Brain microvascular endothelial cell (primary cell): ENCODE data around the gene TTYH3.

ENCODE experiments used
- DNase-seq: peaks from one replicate; pipeline ENCODE4 v3.0.0-alpha.2; 2020
- H3K27ac ChIP-seq: fragments of 250-450 bp; sonication (Bioruptor Pico); 2 replicates; pipeline ENCODE4 v1.5.1; 2020; ENCODE audit warnings: mild to moderate bottlenecking, moderate library complexity
- H3K27me3 ChIP-seq: fragments of 250-450 bp; sonication (Bioruptor Pico); replicated peaks from 2 replicates; pipeline ENCODE4 v1.5.1; 2020; ENCODE audit warnings: mild to moderate bottlenecking
- H3K36me3 ChIP-seq: fragments of 250-450 bp; sonication (Bioruptor Pico); replicated peaks from 2 replicates; pipeline ENCODE4 v1.5.1; 2020; ENCODE audit warnings: mild to moderate bottlenecking
- H3K4me3 ChIP-seq: 2 replicates; pipeline ENCODE4 v1.5.1; 2011; ENCODE audit warnings: low read depth, mild to moderate bottlenecking, control low read depth, low read length, moderate library complexity
- CTCF ChIP-seq: IDR thresholded peaks from 2 replicates; pipeline ENCODE4 v1.5.1; 2011; ENCODE audit warnings: low read depth, mild to moderate bottlenecking, moderate library complexity, low read length, control low read depth, inconsistent platforms; ENCODE audit errors: missing control alignments
- in situ Hi-C: cut with HindIII; loops from 2 replicates; pipeline ENCODE4 v1.10.0; 2017; ENCODE audit warnings: low sequenced_read_pairs, low pct_ligation_motif_present

TTYH3 gene

GRCh38 chr7:2641406-2642393, 9.9 kb downstream of the TTYH3 start:
- H3K27me3 ChIP-seq, result no peaks in the 10 kb centered on the region
- peak overlapping the region; percentile 76 for H3K27ac ChIP-seq
- no peak overlapping the region for H3K4me3 ChIP-seq
- H3K36me3 ChIP-seq, result no peaks in the 10 kb centered on the region
- peak; percentile 89 for DNase-seq
- in situ Hi-C loops, result no loop called here
- TF ChIP-seq CTCF, result peak; percentile 7

GRCh38 chr7:2643386-2644219, 11.8 kb downstream of the TTYH3 start:
- in situ Hi-C loops, result no loop called here
- H3K4me3 ChIP-seq, result no peak overlapping the region
- peak; percentile 45 for TF ChIP-seq CTCF
- DNase-seq, result no peak
- H3K27ac ChIP-seq, result no peak overlapping the region
- peaks cover 15% of the 10 kb centered on the region for H3K36me3 ChIP-seq
- H3K27me3 ChIP-seq, result no peaks in the 10 kb centered on the region

- peaks cover 15% of the 10 kb centered on the region for H3K36me3 ChIP-seq
- no peak overlapping the region for H3K27ac ChIP-seq
- in situ Hi-C loops, result no loop called here
- H3K4me3 ChIP-seq, result no peak overlapping the region
- no peaks in the 10 kb centered on the region for H3K27me3 ChIP-seq
- no peak for DNase-seq
- TF ChIP-seq CTCF, result no peak
These were observed 12.4 kb downstream of the TTYH3 start for GRCh38 chr7:2644220-2644561.

GRCh38 chr7:2644562-2645273, 12.9 kb downstream of the TTYH3 start:
- TF ChIP-seq CTCF, result no peak
- Histone ChIP-seq H3K4me3 (no peak overlapping the region), H3K27ac (no peak overlapping the region), H3K27me3 (no peaks in the 10 kb centered on the region), H3K36me3 (peaks cover 17% of the 10 kb centered on the region)
- no peak for DNase-seq
- in situ Hi-C loops, result no loop called here

GRCh38 chr7:2645274-2645868, 13.6 kb downstream of the TTYH3 start:
- H3K4me3 ChIP-seq, result no peak overlapping the region
- no peak for TF ChIP-seq CTCF
- peak; percentile 15 for DNase-seq
- in situ Hi-C loops, result no loop called here
- peaks cover 21% of the 10 kb centered on the region for H3K36me3 ChIP-seq
- H3K27me3 ChIP-seq, result no peaks in the 10 kb centered on the region
- H3K27ac ChIP-seq, result no peak overlapping the region
